Measurements from ENCODE around the gene HM13.
"Not testable (repeated sequence)": the region's sequence is repeated elsewhere in the genome, so short reads cannot be mapped to it uniquely, and the experiment has no call there.

The HM13 gene

DNA sequence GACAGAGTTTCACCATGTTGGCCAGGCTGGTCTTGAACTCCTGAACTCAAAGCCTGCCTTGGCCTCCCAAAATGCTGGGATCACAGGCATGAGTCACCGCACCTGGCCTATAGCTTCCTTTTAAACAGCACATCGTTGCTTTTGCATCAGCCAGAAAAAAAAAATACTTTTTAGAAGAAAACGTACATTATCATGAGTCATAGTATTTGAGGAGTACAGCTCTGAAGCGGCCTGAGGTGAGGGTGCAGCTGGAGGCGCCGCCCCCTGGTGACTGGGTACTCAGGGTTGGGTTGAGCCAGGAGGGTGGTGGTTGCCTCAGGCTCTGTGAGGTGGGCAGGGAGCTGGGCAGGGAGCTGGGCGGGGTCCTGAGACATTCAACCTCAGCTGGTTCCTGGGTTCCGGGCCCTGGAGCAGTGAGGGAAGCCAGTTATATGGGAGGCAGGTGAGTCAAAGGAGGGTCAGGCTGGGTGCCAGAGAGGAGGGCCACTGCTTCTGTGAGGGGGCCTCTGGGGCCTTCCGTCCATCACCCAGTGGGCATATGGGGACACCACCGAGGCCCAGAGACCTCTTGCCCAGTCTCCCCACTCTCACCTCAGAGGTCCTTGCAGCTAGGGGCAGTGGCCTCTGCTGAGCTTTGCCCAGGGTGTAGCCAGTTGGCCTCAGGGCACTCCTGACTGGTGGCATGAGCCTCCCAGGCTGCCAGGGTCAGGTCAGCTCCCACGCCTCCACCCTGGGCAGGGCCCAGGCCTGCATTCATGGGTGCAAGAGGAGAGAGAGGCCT lies 79.2 kb downstream of the HM13 start:
- DNase-seq, result no peak

- no peak for DNase-seq
These were observed 79.8 kb downstream of the HM13 start for GRCh38 chr20:31594002-31594557.

DNA sequence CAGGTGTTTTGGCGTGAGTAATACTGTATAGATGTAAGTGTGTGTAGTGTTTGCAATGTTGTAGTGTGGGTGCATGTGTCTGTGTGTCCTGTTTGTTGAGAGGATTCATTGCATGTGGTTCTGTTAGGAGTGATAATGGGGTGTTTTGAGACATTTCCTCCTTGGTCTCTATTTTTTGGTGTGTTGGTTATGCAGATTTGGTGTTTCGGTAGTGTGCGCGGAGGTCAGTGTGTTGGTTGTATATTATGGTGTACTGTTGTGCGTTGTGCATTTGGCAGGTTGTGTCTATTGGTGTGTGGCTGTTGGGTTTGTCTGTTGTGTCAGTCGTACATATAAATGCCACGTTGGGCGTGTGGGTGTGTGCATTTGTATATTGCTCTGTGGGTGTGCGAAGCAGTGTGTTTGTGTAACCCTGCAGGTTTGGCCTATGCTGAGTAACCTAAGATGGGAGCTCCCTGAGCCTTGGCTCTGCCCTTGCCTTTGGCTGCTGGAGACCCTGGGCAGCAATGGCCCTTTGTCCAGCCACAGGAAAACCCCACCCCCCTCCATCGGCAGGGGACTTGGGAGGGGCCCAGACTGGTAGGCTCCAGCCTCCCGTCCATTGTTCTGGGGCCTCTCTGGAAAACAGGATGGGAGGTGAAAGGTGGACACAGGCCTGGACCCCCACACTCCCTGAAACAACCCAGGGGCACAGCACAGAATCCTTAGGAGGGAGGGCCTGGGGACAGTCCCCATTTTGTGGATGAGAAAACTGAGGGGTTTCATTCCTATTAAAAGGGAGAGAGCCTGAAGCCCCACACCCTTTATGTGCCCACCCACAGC lies 80.5 kb downstream of the HM13 start:
- DNase-seq, result no peak

GRCh38 chr20:31595380-31595653 lies 81.1 kb downstream of the HM13 start:
- no peak for DNase-seq

GRCh38 chr20:31595654-31596411 lies 81.6 kb downstream of the HM13 start:
- DNase-seq, result no peak

DNA sequence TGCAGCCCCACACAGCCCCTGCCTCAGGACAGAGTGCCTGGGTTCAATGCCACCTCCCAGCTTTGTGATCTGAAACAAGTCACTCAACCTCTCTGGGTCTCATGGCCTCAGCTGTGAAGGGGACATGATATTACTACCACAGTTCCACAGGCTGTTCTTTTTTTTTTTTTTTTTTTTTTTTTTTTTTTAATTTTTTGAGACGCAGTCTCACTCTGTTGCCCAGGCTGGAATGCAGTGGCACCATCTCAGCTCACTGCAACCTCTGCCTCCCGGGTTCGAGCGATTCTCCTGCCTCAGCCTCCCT lies 82.1 kb downstream of the HM13 start:
- not testable (repeated sequence) for DNase-seq

GRCh38 chr20:31596831-31597480 lies 82.7 kb downstream of the HM13 start:
- no peak for DNase-seq

- no peak for DNase-seq
These were observed 83.2 kb downstream of the HM13 start for GRCh38 chr20:31597481-31597855.

DNA sequence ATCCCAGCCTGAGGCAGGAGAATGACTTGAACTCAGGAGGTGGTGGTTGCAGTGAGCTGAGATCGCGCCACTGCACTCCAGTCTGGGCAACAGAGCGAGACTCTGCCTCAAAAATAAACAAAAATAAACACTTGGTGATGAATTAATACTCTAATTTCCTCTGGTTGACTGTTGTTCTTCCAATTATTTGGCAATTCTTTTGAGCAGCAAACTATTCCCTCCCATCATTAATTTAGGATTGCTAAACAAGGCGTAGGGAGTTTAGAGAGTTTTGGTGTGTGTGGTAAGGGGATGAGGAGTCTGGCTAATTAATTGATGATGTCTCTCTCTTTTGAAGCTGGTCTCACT lies 88.2 kb downstream of the HM13 start:
- DNase-seq, result no peak

DNA sequence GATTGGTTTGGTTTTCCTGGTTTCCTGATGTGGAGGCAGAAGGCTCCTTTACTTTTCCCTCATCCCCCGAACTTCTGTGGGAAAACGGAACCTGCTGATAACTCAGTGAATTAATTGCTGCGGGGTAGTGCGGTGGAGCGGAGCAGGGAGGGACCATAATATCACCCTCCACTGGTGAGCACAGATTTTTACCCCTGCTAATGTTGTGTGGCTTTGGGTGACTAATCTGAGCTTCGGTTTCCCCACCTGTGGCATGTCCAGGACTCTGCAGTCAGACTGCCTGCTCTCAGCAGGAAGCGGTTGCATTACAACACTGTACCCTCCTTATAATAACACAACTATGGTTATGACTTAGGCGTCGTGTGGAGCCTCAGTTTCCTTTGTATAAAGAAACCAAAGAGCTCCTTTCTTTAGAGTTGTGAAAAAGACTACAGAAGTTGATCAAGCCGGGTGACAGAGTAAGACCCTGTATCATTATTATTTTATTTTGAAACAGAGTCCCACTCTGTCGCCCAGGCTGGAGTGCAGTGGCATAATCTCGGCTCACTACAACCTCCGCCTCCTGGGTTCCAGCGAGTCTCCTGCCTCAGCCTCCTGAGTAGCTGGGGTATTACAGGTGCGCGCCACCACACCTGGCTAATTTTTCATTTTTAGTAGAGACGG lies 88.7 kb downstream of the HM13 start:
- peak; percentile 34 for DNase-seq

DNA sequence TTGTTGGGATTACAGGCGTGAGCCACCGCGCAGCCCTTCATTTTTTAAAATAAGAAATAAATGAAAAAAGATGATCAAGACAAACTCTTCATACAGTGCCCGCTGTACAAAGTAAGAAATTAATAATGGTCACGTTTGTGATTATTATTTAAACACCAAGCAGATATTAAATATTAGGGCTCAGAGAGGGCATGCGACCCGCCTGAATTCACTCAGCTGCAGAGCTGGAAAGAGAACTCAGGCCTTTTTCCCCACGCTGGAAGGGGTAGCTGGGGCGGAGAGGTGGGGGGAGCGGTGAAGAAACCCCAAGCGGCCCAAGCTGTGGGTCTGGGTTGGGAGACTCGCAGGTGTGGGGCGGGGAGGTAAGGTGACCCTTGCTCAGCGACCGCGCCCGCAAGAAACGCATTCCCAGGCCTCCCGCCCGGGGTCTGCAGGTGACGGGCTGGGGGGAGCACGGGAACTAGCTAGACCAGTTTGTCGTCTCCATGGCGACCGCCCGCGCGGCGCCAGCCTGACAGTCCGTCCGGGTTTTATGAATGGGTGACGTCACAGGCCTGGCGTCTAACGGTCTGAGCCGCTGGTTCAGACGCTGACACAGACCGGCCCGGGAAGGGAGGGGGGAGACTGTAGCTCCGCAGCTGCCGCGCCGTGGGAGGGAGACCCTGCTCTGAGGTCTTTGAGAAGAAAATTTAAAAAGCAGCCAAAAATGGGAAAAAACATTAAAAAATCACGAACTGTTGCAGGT lies 89.8 kb downstream of the HM13 start:
- peak; percentile 71 for DNase-seq

DNA sequence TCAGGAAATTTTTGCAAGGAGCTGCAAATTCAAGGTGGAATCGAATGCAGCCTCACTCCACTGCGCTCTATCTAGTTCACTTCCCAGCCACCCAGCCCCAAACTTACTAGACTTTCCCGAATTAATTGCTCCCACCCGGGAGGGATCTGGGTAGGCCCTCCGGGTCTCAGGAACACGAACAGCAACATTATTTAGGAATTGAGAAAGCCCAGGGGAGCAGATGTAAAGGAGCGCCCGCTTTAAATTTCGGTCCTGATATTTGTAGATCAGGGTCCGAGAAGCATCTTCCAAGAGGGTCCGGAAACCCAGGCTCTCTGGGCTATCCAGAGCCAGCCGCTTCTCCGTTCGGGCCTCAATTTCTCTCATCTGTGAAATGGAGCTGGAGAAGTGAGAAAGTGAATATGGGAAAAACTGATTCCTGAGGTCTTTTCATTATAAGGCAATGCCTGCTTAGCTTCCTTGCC lies 90.4 kb downstream of the HM13 start:
- no peak for DNase-seq

- DNase-seq, result peak; percentile 87
These were observed 91.0 kb downstream of the HM13 start, which contains the start of gene ID1 for GRCh38 chr20:31605031-31605901. ID1 (plus strand) TSS chr20:31605289; CDS start chr20:31605388, 99 bp downstream.

- no peak for DNase-seq
These were observed 91.9 kb downstream of the HM13 start for GRCh38 chr20:31605902-31606803.

- DNase-seq, result no peak
These were observed 92.8 kb downstream of the HM13 start for GRCh38 chr20:31606804-31607639.

DNA sequence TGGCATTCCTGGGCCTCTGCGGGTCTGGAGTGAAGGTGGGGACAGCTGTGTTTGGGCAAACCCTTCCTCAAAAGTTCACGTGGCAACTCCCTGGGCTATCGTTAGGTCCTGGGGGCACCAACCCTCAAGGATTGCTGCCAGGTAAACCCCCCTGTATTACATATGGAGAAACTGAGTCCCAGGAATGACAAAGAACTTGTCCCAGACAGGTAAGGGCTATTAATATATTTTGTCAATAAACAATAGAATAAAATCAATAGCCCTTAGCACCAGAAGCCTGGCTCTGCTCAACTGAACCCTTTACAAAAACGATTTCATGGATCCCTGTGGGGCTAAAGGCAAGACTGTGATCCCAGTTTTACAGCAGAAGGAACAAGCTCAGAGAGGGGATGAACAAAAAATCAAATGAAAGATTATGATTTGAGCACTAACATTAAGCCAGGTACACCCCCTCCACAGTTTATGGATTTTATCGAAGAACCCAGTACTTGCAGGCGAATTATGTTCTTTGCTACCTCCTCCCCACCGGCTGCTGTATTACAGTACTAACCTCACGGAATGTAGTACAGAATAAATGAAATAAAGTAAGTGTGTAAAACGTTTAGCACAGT lies 93.5 kb downstream of the HM13 start:
- DNase-seq, result no peak

- DNase-seq, result no peak
These were observed 94.2 kb downstream of the HM13 start for GRCh38 chr20:31608251-31608945.

DNA sequence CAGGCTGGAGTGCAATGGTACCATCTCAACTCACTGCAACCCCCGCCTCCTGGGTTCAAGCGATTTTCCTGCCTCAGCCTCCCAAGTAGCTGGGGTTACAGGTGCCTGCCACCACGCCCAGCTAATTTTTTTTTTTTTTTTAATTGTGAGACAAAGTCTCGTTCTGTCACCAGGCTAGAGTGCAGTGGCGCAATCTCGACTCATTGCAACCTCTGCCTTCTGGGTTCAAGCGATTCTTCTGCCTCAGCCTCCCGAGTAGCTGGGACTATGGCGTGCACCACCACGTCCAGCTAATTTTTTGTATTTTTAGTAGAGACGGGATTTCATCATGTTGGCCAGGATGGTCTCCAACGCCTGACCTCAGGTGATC lies 98.0 kb downstream of the HM13 start:
- DNase-seq, result not testable (repeated sequence)
